ENCODE data around the gene CSTF1.

CSTF1 gene

DNA sequence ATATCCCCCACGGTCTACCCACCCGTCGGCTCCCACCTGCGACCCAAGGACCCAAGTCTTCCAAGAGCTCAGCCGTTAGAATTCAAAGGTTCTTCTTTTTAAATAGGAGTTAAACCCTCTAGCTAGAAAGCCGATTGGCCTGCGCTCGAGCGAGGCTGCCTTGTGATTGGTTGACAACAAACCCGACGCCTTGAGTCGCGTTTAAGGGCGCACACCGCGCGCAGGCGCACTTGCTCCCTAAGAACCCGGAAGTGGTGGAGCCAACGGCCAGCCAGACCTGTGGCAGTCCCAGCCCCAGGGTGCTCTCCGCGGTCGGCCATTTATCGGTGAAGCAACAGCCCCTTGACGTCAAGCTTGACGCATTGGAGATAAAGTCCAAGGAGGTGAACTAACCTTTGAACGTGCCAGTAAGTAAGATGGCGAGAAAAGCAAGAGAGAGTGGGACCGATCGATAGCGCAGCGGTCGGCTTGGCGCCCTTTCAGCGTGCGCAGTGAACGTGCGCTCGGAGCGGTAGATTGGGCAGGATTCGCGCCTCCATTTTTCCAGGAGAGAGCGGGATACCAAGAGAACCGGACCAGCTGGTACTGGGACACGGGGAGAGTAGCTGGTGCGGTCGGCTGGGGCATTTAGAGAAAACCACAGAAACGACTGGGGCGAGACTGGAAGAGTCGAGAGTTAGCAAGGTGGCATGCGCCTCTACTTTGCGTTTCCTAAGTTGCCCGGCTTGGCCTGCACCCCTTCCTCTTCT is at the start of gene CSTF1, which contains the start of gene AURKA:
Gene CSTF1, plus strand, starts transcription at position 514 of the 749 bp plus-strand sequence. CDS start 2,908 bp downstream, outside the sequence.
Gene AURKA, minus strand, starts transcription at position 84 of the 749 bp plus-strand sequence. CDS start 4,018 bp downstream, outside the sequence.
- peak; percentile 99 for DNase-seq

GRCh38 chr20:56342783-56343182 is 49.7 kb upstream of the CSTF1 start:
- no peak for DNase-seq

DNA sequence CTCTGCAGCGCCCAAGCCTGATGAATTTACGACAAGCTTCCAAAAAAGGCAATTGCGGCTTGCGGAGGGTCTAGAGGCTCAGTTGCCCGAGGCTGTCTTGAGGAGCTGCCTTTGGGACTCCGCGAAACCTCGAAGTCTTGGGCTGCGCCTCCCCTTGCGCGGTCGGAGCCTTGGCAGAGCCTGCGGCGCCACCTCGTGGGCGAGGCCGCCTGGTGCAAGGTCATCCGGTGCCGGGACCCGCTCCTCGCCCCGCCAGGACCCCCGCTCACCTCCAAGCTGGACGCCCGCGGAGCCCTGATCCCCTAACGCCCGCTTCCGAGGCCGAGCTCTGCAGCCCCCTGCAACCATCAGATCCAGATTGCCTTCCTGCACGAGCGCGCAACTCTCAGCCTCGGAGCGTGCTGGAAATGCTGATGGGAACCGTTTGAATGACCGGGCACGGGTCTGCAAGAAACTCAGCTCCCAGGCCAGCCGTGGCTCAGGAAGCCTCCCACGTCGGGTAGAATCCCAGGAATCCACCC is 48.5 kb upstream of the CSTF1 start:
- DNase-seq = peak; percentile 30

DNA sequence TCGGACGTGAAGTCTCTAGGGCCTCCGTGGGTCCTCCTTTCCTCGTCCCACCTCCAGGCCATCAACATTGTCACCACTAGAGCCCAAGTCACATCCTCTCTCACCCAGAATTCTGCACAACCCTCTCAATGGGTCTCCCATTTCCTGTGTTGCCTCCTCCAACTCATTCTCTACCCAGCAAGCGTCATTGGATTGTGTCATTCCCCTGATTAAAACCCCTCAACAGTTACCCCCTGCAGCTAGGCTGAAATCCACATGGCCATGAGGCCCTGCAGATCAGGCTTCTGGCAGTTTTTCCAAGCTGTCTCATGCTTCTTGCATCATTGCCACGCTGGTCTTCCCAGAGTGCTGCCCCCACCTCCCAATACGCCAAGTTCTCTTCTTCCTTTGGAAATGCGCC is 46.5 kb upstream of the CSTF1 start:
- DNase-seq = no peak

GRCh38 chr20:56347628-56348304 is 44.7 kb upstream of the CSTF1 start:
- DNase-seq = no peak

- no peak for DNase-seq
Observed at GRCh38 chr20:56348305-56348693, 44.1 kb upstream of the CSTF1 start.

DNA sequence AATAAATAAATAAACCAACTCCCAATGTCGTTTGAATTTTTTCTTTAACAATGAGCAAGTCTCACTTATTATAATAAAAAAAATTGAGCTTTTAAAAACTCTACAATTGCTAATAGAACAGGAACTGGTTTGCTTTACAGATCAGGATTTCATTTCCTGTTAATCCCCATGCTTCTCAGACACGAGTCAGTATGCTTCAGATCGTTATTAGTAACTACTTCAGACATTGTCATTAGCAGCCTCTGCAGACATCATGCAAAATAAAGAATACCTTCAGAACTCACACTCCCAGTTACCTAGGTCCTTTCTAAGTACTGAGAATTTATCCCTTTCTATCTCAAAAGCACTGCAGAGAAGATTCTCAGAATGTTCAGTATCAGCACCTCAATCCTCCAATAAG is 43.7 kb upstream of the CSTF1 start:
- no peak for DNase-seq

DNA sequence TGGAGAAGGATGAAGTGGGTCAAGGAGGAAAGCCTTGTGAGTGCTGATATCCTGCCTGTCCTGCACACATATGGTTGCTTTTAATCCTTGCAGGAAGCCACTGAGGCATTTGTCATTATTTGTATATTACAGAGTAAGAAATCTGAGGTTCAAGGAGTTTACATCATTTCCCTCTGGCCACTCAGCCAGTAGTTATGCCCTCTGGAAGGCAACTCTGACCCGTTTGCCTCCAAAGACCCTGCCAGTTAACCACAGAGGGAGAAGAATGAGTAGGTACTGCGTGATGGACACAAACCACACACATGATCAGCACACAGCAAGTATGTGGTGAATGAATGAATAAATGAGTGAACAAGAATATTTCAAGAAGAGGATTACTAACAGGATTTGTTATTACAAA is 41.6 kb upstream of the CSTF1 start:
- peak; percentile 39 for DNase-seq

GRCh38 chr20:56352345-56353055 is 39.9 kb upstream of the CSTF1 start:
- peak; percentile 18 for DNase-seq

DNA sequence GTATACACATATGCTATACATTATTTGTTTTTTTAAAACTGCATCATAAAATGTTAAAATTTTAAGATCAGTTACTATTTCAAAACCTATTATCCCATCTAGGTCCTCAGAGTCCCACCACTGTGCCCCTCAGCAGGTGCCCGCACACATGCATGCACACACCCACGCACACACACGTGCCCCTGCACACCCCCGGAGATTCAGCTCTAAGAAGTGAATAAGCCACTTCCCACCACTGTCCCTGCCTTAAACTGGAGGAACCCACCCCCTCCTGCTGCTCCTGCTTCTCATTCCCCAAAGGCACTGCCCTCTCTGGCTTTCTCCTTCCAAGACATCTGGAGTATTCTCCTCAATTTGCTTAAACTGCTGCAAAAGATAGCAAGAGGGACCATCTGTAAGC is 39.1 kb upstream of the CSTF1 start:
- no peak for DNase-seq

DNA sequence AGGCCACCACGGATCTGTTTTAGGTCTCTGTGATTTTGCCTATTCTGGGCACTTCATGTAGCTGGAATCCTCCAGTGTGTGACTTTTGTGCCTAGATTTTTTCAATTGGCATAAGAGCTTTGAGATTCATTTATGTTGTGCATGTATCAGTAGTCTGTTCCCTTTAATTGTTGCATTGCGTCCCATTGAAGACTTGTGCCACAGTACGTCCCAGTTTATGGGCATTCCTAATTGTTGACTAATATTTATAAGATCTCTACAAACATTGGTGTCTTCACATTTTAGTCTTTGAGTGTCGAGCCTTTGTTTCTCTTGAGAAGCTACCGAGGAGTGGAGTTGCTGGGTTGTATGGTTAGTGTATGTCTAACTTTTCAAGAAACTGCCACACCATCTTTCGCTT is 34.4 kb upstream of the CSTF1 start:
- no peak for DNase-seq

DNA sequence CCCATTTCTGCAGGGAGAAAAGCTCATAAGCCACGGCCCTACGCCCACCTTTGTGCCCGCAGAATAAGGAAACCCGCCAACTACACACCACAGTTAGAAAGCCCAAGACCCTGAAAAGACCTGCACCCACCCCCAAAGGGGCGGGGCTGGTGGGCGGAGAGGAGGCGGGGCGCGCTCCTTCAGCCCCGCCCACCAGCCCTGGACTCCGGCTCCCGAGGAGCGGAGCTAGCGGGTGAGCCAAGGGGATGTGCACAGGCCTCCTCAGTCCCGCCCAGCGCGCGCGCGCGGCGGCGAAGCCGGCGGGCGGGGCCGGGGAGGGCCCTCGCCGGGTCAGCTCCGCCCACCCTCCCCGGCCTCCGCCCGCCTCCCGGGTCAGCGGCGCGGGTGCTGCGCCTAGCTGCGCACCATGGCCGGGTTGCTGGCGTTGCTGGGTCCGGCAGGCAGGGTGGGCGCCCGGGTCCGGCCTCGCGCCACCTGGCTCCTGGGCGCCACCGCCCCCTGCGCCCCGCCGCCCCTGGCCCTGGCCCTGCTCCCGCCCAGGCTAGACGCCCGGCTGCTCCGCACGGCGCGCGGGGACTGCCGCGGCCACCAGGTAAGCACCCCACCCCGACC is 33.7 kb upstream of the CSTF1 start, which contains the start of gene FAM210B:
Gene FAM210B, plus strand, starts transcription at position 375 of the 612 bp plus-strand sequence. Its CDS starts 32 bp downstream, at position 407.
- DNase-seq = peak; percentile 87

DNA sequence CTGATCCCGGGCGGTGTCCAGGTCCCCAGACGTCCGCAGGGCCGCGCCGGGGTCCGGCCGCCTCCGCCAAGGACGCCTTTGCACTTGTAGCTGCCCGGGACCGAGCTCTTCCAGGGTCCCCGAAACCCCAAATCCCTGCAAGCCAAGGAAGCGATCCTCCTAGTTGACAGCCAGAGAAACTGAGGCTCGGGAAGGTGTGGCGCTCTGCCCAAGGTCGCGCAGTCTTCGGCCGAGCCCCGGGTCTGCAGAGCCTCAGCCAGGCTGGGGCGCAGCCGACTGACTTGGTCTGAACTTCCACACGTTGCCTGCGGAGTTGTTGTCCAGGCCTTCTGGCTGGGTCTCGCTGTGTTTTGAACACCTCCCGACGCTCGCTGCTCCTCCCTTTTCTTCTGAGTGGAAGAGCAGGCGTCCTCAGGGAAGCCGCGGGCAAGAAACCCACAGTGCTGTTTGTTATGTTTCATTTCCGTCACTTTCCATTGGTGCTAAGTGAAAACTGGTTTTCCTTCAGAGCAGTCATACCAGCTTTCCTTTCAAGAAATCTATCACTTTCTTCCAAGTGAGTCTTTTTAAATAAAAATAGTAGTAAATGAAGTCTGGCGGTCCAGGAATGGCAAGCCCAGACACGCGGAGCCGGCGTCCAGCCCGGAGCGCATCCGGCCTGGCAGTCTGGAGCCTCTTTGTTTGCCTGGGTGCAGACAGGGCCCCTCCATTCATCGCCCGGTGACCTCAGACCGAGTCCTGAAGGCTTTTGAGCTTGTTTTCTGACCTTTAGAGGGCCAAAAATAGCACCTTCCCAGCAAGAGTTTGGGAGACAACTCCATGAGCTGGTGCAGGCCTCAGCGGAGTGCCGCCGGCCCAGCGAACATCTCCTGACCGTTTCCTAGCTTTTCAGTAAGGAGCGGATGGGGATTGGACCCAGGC is 33.0 kb upstream of the CSTF1 start:
- peak; percentile 58 for DNase-seq

GRCh38 chr20:56360133-56360907 is 32.1 kb upstream of the CSTF1 start:
- DNase-seq = no peak

- DNase-seq = no peak
Observed at GRCh38 chr20:56360908-56361205, 31.6 kb upstream of the CSTF1 start.

DNA sequence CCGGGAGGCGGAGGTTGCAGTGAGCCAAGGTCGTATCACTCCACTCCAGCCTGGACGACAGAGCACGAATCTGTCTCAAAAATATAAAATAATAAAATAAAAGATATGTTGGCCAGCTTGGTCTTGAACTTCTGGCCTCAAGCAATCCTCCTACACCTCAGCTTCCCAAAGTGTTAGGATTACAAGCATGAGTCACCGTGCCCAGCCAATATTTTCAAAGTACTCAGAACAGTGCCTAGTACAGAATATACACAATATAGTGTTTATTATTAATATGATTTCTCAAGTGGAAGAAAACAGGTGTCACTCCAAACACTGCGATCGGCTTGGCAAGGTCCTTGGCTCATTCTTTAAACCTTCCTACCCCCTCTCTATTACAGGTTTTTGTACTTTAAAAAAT is 30.5 kb upstream of the CSTF1 start:
- no peak for DNase-seq

DNA sequence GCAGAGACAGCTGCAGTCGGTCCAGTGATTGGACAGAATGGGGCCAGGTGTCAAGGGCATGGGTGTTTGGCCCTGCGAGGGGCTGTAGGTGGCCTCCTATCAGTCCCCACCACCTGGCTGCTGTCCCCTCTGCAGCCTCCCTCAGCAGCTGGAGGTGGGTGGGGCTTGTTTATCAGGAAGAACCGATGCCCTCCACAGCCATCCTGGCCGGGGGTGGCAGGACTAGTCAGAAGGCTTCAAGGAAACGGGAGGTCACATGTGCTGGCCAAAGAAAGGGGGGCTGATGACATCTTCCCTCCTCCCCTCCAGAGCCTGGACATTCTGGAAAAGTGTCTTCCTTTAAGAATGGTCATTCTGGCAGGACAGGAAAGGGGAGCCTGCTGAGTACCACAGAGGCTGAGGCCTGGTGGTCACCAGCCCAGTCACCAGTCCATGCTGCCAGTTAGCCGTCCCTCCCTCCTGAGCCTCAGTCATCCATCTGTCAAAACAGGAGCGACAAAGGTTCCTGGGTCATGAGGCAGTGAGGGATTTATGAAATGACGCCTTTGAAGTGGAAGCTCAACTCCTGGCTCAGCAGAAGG is 29.5 kb upstream of the CSTF1 start:
- no peak for DNase-seq

DNA sequence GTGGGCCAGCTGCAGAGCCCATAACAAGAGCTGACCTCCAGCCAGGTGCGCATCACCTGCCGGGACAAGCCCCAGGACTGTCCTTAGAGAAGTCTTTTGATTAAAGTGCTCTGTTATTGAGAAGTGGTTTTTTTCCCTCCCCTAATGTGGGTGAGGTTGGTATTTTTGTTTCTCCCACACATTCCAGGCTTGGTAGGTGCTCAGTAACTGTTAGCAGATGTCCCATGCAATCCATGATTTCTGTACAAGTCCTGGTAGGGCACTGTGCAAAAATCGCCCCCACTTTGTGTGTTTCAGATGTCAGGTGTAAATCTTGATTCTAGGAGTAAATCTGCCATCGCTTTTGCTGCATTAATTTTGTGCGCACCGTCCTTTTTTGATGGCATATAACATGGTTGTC is 29.0 kb upstream of the CSTF1 start:
- DNase-seq = no peak

GRCh38 chr20:56368351-56369134 is 23.9 kb upstream of the CSTF1 start:
- DNase-seq = no peak

- no peak for DNase-seq
Observed at GRCh38 chr20:56369179-56369578, 23.3 kb upstream of the CSTF1 start.

Data from fibroblast of skin of right quadriceps (primary cell).